OCI-LY1 (cell line): Measurements from ENCODE around the gene ADGRV1.

Source experiments
- H2AFZ ChIP-seq: fragments of 200-600 bp; sonication (generic), shearing (Covaris generic); 2 replicates; pipeline ENCODE4 v1.6.0; 2014; ENCODE audit warnings: antibody characterized with exemption, mild to moderate bottlenecking, low read length
- H3F3A ChIP-seq: fragments of 200-600 bp; sonication (generic), shearing (Covaris generic); 2 replicates; pipeline ENCODE4 v1.6.0; 2014; ENCODE audit warnings: mild to moderate bottlenecking, antibody characterized with exemption, low read length, moderate library complexity; ENCODE audit not compliant: insufficient read depth
- H3K27ac ChIP-seq: fragments of 200-600 bp; sonication (generic); 2 replicates; pipeline ENCODE4 v1.5.1; 2014; ENCODE audit warnings: low read length, mixed run types, mild to moderate bottlenecking, low read depth; ENCODE audit not compliant: poor library complexity, severe bottlenecking
- H3K27me3 ChIP-seq: fragments of 200-600 bp; sonication (generic); 2 replicates; pipeline ENCODE4 v1.6.0; 2014; ENCODE audit warnings: antibody characterized with exemption, mild to moderate bottlenecking, low read length, moderate library complexity; ENCODE audit not compliant: insufficient read depth
- H3K36me3 ChIP-seq: fragments of 200-600 bp; sonication (generic); 2 replicates; pipeline ENCODE4 v1.6.1; 2014; ENCODE audit warnings: mild to moderate bottlenecking, antibody characterized with exemption, low read length, moderate library complexity, mixed read lengths; ENCODE audit not compliant: insufficient read depth
- H3K4me1 ChIP-seq: fragments of 200-600 bp; sonication (generic); 2 replicates; pipeline ENCODE4 v1.5.1; 2014; ENCODE audit warnings: mild to moderate bottlenecking, low read length, moderate library complexity; ENCODE audit not compliant: insufficient read depth, severe bottlenecking
- H3K4me2 ChIP-seq: fragments of 200-600 bp; sonication (generic), shearing (Covaris generic); 2 replicates; pipeline ENCODE4 v1.6.1; 2014; ENCODE audit warnings: low read length
- H3K4me3 ChIP-seq: fragments of 200-600 bp; sonication (generic); 2 replicates; pipeline ENCODE4 v1.5.1; 2014; ENCODE audit warnings: low read length, low read depth, mild to moderate bottlenecking, mixed read lengths; ENCODE audit not compliant: poor library complexity, severe bottlenecking
- H3K79me2 ChIP-seq: fragments of 200-600 bp; shearing (Covaris generic); 2 replicates; pipeline ENCODE4 v1.6.1; 2016; ENCODE audit warnings: mixed run types, low read length, mixed read lengths; ENCODE audit not compliant: insufficient read depth
- H3K9ac ChIP-seq: fragments of 200-600 bp; sonication (generic), shearing (Covaris generic); 2 replicates; pipeline ENCODE4 v1.6.1; 2014; ENCODE audit warnings: mild to moderate bottlenecking, low read length, mixed read lengths
- H3K9me2 ChIP-seq: fragments of 200-600 bp; sonication (generic), shearing (Covaris generic); 2 replicates; pipeline ENCODE4 v1.6.1; 2014; ENCODE audit warnings: low read depth, mild to moderate bottlenecking, low read length, mixed read lengths
- H3K9me3 ChIP-seq: fragments of 200-600 bp; shearing (Covaris generic); 2 replicates; pipeline ENCODE4 v1.6.1; 2014; ENCODE audit warnings: low read length, mixed read lengths
- H4K20me1 ChIP-seq: fragments of 200-600 bp; sonication (generic), shearing (Covaris generic); 2 replicates; pipeline ENCODE4 v1.6.0; 2016; ENCODE audit warnings: mild to moderate bottlenecking, low read length; ENCODE audit not compliant: insufficient read depth
- EZH2 ChIP-seq: fragments of 200-600 bp; sonication (generic), shearing (Covaris generic); IDR thresholded peaks from 2 replicates; pipeline ENCODE4 v1.8.0; 2017; ENCODE audit warnings: borderline replicate concordance, mixed run types, mild to moderate bottlenecking, antibody characterized with exemption, low read length, moderate library complexity, mixed read lengths
- TF ChIP-seq, protein P1 (sequence below): fragments of 200-600 bp; sonication (generic), shearing (Covaris generic); IDR thresholded peaks from 2 replicates; pipeline ENCODE4 v1.5.1; 2017; ENCODE audit warnings: mild to moderate bottlenecking, antibody characterized with exemption, low read length, moderate library complexity, mixed read lengths

Gene ADGRV1

DNA sequence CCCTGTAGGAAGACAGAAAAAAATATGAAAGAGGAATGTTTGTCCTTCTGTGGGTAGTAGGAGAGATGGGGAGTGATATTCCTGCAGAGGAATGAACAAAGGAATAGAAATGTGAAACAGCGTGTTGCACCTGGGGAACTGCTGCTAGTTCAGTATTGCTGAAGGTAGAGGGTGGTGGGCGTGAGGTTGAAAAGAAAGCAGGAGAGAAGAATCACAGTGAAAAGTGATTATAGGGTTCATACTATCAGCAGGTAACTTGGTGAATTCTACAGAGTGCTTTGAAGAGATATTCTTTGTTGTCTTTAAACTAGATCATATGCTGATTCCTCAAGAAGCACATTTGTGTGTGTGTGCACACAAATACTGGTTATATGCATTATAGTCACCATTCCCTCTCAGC lies 95.6 kb downstream of the ADGRV1 start:
- Histone ChIP-seq H3K27ac (no peak overlapping the region), H2AFZ (no peak overlapping the region), H3K9ac (no peak overlapping the region), H4K20me1 (no peaks in the 10 kb centered on the region), H3K9me3 (no peaks in the 10 kb centered on the region), H3F3A (no peaks in the 10 kb centered on the region), H3K4me3 (no peak overlapping the region), H3K79me2 (no peaks in the 10 kb centered on the region), H3K9me2 (no peaks in the 10 kb centered on the region), H3K4me2 (no peak overlapping the region), H3K36me3 (no peaks in the 10 kb centered on the region), H3K27me3 (no peaks in the 10 kb centered on the region), H3K4me1 (no peaks in the 10 kb centered on the region)
- TF ChIP-seq EZH2: no peak
- TF ChIP-seq, protein P1, sequence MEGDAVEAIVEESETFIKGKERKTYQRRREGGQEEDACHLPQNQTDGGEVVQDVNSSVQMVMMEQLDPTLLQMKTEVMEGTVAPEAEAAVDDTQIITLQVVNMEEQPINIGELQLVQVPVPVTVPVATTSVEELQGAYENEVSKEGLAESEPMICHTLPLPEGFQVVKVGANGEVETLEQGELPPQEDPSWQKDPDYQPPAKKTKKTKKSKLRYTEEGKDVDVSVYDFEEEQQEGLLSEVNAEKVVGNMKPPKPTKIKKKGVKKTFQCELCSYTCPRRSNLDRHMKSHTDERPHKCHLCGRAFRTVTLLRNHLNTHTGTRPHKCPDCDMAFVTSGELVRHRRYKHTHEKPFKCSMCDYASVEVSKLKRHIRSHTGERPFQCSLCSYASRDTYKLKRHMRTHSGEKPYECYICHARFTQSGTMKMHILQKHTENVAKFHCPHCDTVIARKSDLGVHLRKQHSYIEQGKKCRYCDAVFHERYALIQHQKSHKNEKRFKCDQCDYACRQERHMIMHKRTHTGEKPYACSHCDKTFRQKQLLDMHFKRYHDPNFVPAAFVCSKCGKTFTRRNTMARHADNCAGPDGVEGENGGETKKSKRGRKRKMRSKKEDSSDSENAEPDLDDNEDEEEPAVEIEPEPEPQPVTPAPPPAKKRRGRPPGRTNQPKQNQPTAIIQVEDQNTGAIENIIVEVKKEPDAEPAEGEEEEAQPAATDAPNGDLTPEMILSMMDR: no peak

DNA sequence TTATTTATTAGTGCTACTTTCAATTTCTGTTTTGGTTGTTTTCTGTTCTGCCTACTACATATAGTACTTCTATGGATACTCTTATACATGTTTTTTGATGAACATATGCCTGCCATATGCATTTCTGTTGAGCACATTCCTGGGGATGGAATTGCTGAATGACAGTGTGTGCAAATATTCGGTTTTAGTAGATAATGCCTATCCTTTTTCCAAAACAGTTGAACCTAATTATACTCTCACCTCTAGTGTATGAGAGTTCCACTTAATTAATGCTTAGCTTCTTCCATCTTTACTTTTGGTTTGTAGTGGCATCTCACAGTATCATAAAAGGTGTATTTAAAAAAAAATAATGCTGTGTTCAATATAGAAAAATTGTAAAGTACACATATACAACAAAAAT lies 96.8 kb downstream of the ADGRV1 start:
- Histone ChIP-seq H3K36me3 (no peaks in the 10 kb centered on the region), H2AFZ (no peak overlapping the region), H3K79me2 (no peaks in the 10 kb centered on the region), H3K4me1 (no peaks in the 10 kb centered on the region), H3K4me2 (no peak overlapping the region), H3K9me2 (no peaks in the 10 kb centered on the region), H3K9ac (no peak overlapping the region), H3F3A (no peaks in the 10 kb centered on the region), H3K27me3 (no peaks in the 10 kb centered on the region), H3K4me3 (no peak overlapping the region), H3K9me3 (no peaks in the 10 kb centered on the region), H4K20me1 (no peaks in the 10 kb centered on the region), H3K27ac (no peak overlapping the region)
- TF ChIP-seq EZH2: no peak
- TF ChIP-seq, protein P1: no peak

DNA sequence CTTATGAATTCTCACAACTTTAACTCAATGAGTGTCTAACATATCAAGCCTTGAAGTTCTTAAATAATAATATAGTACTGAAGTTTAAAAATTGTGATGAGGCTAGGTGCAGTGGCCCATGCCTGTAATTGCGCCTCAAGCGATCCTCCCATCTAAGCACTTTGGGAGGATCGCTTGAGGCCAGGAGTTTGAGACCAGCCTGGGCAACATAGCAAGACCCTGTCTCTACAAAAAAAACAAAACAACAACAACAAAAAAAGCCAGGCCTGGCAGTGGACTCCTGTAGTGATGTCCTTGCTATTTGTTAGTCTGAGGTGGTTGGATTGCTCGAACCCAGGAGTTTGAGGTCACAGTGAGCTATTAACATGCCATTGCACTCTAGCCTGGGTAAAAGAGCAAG lies 98.4 kb downstream of the ADGRV1 start:
- Histone ChIP-seq H3K9ac (no peak overlapping the region), H3K4me1 (no peaks in the 10 kb centered on the region), H4K20me1 (no peaks in the 10 kb centered on the region), H3K9me2 (no peaks in the 10 kb centered on the region), H3K4me3 (no peak overlapping the region), H3K27me3 (no peaks in the 10 kb centered on the region), H3F3A (no peaks in the 10 kb centered on the region), H3K4me2 (no peak overlapping the region), H3K36me3 (no peaks in the 10 kb centered on the region), H3K79me2 (no peaks in the 10 kb centered on the region), H3K27ac (no peak overlapping the region), H2AFZ (no peak overlapping the region), H3K9me3 (no peaks in the 10 kb centered on the region)
- TF ChIP-seq EZH2: no peak
- TF ChIP-seq, protein P1: no peak
